Gastroesophageal sphincter (tissue), 4 donors: Measurements from ENCODE around the gene GUCY1A2. TPM values are rescaled to one million over a fixed set of nuclear protein-coding genes. Genes with fewer than 3 reads are reported as not detected.
"Not testable (repeated sequence)": the region's sequence is repeated elsewhere in the genome, so short reads cannot be mapped to it uniquely, and the experiment has no call there.

Experiments used
- ATAC-seq: fragments of 150-250 bp; one replicate; pipeline ENCODE4 v1.9.1; 2016; ENCODE audit warnings: mild to moderate bottlenecking, moderate library complexity
- H3K27ac ChIP-seq, 4 donors: fragments of 200-600 bp; sonication (generic) in 3 of 4; 1 replicate in 3 of 4; 2 replicates in 1 of 4; pipeline ENCODE4 v1.5.1; 2016 to 2019
- H3K27me3 ChIP-seq: fragments of 200-600 bp; sonication (generic); one replicate; pipeline ENCODE4 v1.5.1; 2019
- H3K36me3 ChIP-seq, 2 donors: fragments of 200-600 bp; sonication (generic); one replicate each; pipeline ENCODE4 v1.5.1; 2019; ENCODE audit warnings: control low read depth in 1 of 2
- H3K4me1 ChIP-seq, 3 donors: fragments of 200-600 bp; sonication (generic); 1 replicate in 2 of 3; 2 replicates in 1 of 3; pipeline ENCODE4 v1.5.1; 2016 to 2019; ENCODE audit warnings: control low read depth in 2 of 3
- H3K4me3 ChIP-seq, 2 donors: fragments of 200-600 bp; sonication (generic); one replicate each; pipeline ENCODE4 v1.5.1; 2019; ENCODE audit warnings: mild to moderate bottlenecking in 1 of 2, moderate library complexity in 1 of 2
- H3K9me3 ChIP-seq, 3 donors: fragments of 200-600 bp; sonication (generic); one replicate each; pipeline ENCODE4 v1.5.1; 2017 to 2019; ENCODE audit warnings: control low read depth in 2 of 3
- CTCF ChIP-seq, 4 experiments: fragments of 200-600 bp in 2 of 4; fragments of 450-650 bp in 2 of 4; sonication (generic) in 1 of 4; IDR thresholded peaks; one replicate each; pipeline ENCODE4 v1.5.1; 2017 to 2019; ENCODE audit warnings: antibody characterized with exemption in 4 of 4, mild to moderate bottlenecking in 2 of 4, moderate library complexity in 2 of 4
- EP300 ChIP-seq: sonication (generic); formaldehyde crosslinking; IDR thresholded peaks from one replicate; pipeline ENCODE4 v1.6.1; 2017; ENCODE audit warnings: antibody characterized with exemption, mild to moderate bottlenecking
- POLR2A ChIP-seq, 2 donors: fragments of 450-650 bp; IDR thresholded peaks; one replicate each; pipeline ENCODE4 v1.6.1; 2017; ENCODE audit warnings: antibody characterized with exemption in 2 of 2, mild to moderate bottlenecking in 2 of 2, moderate library complexity in 1 of 2
- POLR2AphosphoS5 ChIP-seq: sonication (generic); formaldehyde crosslinking; IDR thresholded peaks from one replicate; pipeline ENCODE4 v1.6.1; 2017; ENCODE audit warnings: antibody characterized with exemption
- WGBS, 2 donors: methylation state at CpG; one replicate each; pipeline ENCODE4 v1.1.5; 2018; ENCODE audit warnings: low coverage in 1 of 2; 5-methylcytosine and 5-hydroxymethylcytosine counted together
- total RNA-seq, 4 donors: library from RNA; depleted of rRNA; stranded (reverse); fragments of >200 nt; gene quantifications; one replicate each; pipeline ENCODE4 v1.1.0, GENCODE V29; 2016

Gene GUCY1A2
- 10 to 100 TPM in 1 of 4 donors, 1 to 10 TPM in 3; 1.5 to 10.3 (median 3.7) TPM for total RNA-seq

GRCh38 chr11:107018219-107018901, at the start of gene GUCY1A2:
TSS of gene GUCY1A2 (minus strand) at chr11:107018476. CDS start at chr11:107018055, 421 bp downstream.
- TF ChIP-seq POLR2AphosphoS5, result no peak
- TF ChIP-seq CTCF (IDR thresholded peaks at IDR 0.05), result no peak
- TF ChIP-seq POLR2A (IDR thresholded peaks at IDR 0.05), result no peak
- peak within 1 kb of the TSS in 3 of 4 donors; percentile 6 to 55 (median 35) for H3K27ac ChIP-seq
- H3K4me3 ChIP-seq, result peak within 1 kb of the TSS; percentile 15 to 54
- H3K27me3 ChIP-seq, result peaks cover 80% of the 10 kb centered on the region
- no peaks in the 10 kb centered on the region for H3K36me3 ChIP-seq
- 0% methylated on average over 8 of the region's 67 CpGs; no CpG with 5 or more reads in 1 of the 2 donors for WGBS, 2 donors
- peaks cover 0 to 25% (median 5%) of the 10 kb centered on the region in 3 donors for H3K4me1 ChIP-seq
- peak; percentile 18 for ATAC-seq
- H3K9me3 ChIP-seq, result no peaks in the 10 kb centered on the region

- H3K4me1 ChIP-seq, result no peaks in the 10 kb centered on the region
- H3K27ac ChIP-seq, result no peak overlapping the region
- no peaks in the 10 kb centered on the region for H3K36me3 ChIP-seq
- no peak for ATAC-seq
- no peak overlapping the region for H3K4me3 ChIP-seq
- peaks cover 0 to 22% (median 0%) of the 10 kb centered on the region in 3 donors for H3K9me3 ChIP-seq
- WGBS, 2 donors, result 57% methylated on average over 1 of the region's 1 CpG; no CpG with 5 or more reads in 1 of the 2 donors
- TF ChIP-seq POLR2A (IDR thresholded peaks at IDR 0.05) (no peak), POLR2AphosphoS5 (no peak), EP300 (no peak), CTCF (IDR thresholded peaks at IDR 0.05) (no peak)
- no peaks in the 10 kb centered on the region for H3K27me3 ChIP-seq
These were observed 36.1 kb upstream of the GUCY1A2 start for GRCh38 chr11:107054391-107054790.

GRCh38 chr11:107051332-107051731, 33.1 kb upstream of the GUCY1A2 start:
- not testable (repeated sequence) for ATAC-seq, H3K27ac ChIP-seq, H3K4me1 ChIP-seq, H3K27me3 ChIP-seq, H3K4me3 ChIP-seq, H3K36me3 ChIP-seq
- H3K9me3 ChIP-seq, result peaks cover 0 to 22% (median 0%) of the 10 kb centered on the region in 3 donors
- WGBS, 2 donors, result 39 to 64% methylated on average over 2 to 4 of the region's 4 CpGs

- H3K27ac ChIP-seq, ATAC-seq, H3K27me3 ChIP-seq, H3K36me3 ChIP-seq, H3K4me1 ChIP-seq, H3K4me3 ChIP-seq: not testable (repeated sequence)
- H3K9me3 ChIP-seq, result peaks cover 0 to 22% (median 0%) of the 10 kb centered on the region in 3 donors
- WGBS, 2 donors, result 89 to 100% methylated on average over 2 of the region's 2 CpGs
These were observed 32.6 kb upstream of the GUCY1A2 start for GRCh38 chr11:107050899-107051298.

- TF ChIP-seq POLR2AphosphoS5 (no peak), POLR2A (IDR thresholded peaks at IDR 0.05) (no peak), EP300 (no peak), CTCF (IDR thresholded peaks at IDR 0.05) (no peak)
- Histone ChIP-seq H3K4me3 (no peak overlapping the region), H3K36me3 (no peaks in the 10 kb centered on the region), H3K4me1 (no peaks in the 10 kb centered on the region), H3K27ac (no peak overlapping the region), H3K9me3 (peaks cover 0 to 22% (median 0%) of the 10 kb centered on the region in 3 donors), H3K27me3 (no peaks in the 10 kb centered on the region)
- 69 to 100% methylated on average over 1 to 5 of the region's 5 CpGs for WGBS, 2 donors
- no peak for ATAC-seq
These were observed 31.8 kb upstream of the GUCY1A2 start for GRCh38 chr11:107050121-107050520.

- H3K27me3 ChIP-seq, result no peaks in the 10 kb centered on the region
- no peak overlapping the region for H3K4me3 ChIP-seq
- H3K27ac ChIP-seq, result no peak overlapping the region
- ATAC-seq, result no peak
- TF ChIP-seq POLR2A (IDR thresholded peaks at IDR 0.05), result no peak
- TF ChIP-seq CTCF (IDR thresholded peaks at IDR 0.05), result no peak
- no peak for TF ChIP-seq POLR2AphosphoS5
- no peak for TF ChIP-seq EP300
- peaks cover 0 to 15% (median 0%) of the 10 kb centered on the region in 3 donors for H3K9me3 ChIP-seq
- 85 to 89% methylated on average over 1 of the region's 1 CpG for WGBS, 2 donors
- H3K36me3 ChIP-seq, result no peaks in the 10 kb centered on the region
- no peaks in the 10 kb centered on the region for H3K4me1 ChIP-seq
These were observed 26.2 kb upstream of the GUCY1A2 start for GRCh38 chr11:107044503-107044902.
